Mesendoderm (in vitro differentiated cells): ENCODE results near the gene SAT1.

ENCODE experiments used
- DNase-seq: peaks from one replicate; pipeline ENCODE4 v3.0.0; 2013
- H2AK5ac ChIP-seq: 2 replicates; pipeline ENCODE4 v1.6.1; 2013; ENCODE audit warnings: low read length, inconsistent platforms
- H2BK120ac ChIP-seq: 2 replicates; pipeline ENCODE4 v1.6.1; 2013; ENCODE audit warnings: low read depth, mild to moderate bottlenecking, low read length, moderate library complexity, mixed read lengths
- H2BK15ac ChIP-seq: replicated peaks from 2 replicates; pipeline ENCODE4 v1.6.1; 2013; ENCODE audit warnings: low read depth, mild to moderate bottlenecking, moderate library complexity
- H2BK5ac ChIP-seq: 2 replicates; pipeline ENCODE4 v1.6.1; 2013; ENCODE audit warnings: low read length, inconsistent platforms
- H3K18ac ChIP-seq: 2 replicates; pipeline ENCODE4 v1.6.1; 2013; ENCODE audit warnings: mild to moderate bottlenecking, low read length, mixed read lengths
- H3K23ac ChIP-seq: one replicate; pipeline ENCODE4 v1.6.1; 2013; ENCODE audit warnings: low read length
- H3K27ac ChIP-seq: 2 replicates; pipeline ENCODE4 v1.5.1; 2013; ENCODE audit warnings: low read depth, mild to moderate bottlenecking, inconsistent platforms, low read length, moderate library complexity
- H3K27me3 ChIP-seq: 2 replicates; pipeline ENCODE4 v1.6.1; 2013; ENCODE audit warnings: low read length, control low read depth, mild to moderate bottlenecking, inconsistent platforms; ENCODE audit not compliant: insufficient read depth, poor library complexity
- H3K36me3 ChIP-seq: 2 replicates; pipeline ENCODE4 v1.6.1; 2013; ENCODE audit warnings: low read length, inconsistent platforms; ENCODE audit not compliant: control insufficient read depth, insufficient read depth
- H3K4ac ChIP-seq: one replicate; pipeline ENCODE4 v1.6.1; 2013; ENCODE audit warnings: low read depth, mild to moderate bottlenecking, low read length, moderate library complexity
- H3K4me1 ChIP-seq: 2 replicates; pipeline ENCODE4 v1.6.1; 2013; ENCODE audit warnings: low read depth, low read length, inconsistent platforms; ENCODE audit not compliant: control insufficient read depth
- H3K4me2 ChIP-seq: 2 replicates; pipeline ENCODE4 v1.6.1; 2013; ENCODE audit warnings: low read length
- H3K4me3 ChIP-seq: 2 replicates; pipeline ENCODE4 v1.5.1; 2013; ENCODE audit warnings: mild to moderate bottlenecking, low read length
- H3K56ac ChIP-seq: one replicate; pipeline ENCODE4 v1.6.1; 2013; ENCODE audit warnings: low read length
- H3K79me1 ChIP-seq: 2 replicates; pipeline ENCODE4 v1.6.1; 2013; ENCODE audit warnings: low read length, inconsistent platforms
- H3K79me2 ChIP-seq: 2 replicates; pipeline ENCODE4 v1.6.1; 2013; ENCODE audit warnings: mild to moderate bottlenecking, low read length; ENCODE audit not compliant: control insufficient read depth, insufficient read depth
- H3K9ac ChIP-seq: 2 replicates; pipeline ENCODE4 v1.6.1; 2013; ENCODE audit warnings: low read length, inconsistent platforms
- H4K5ac ChIP-seq: one replicate; pipeline ENCODE4 v1.6.1; 2013; ENCODE audit warnings: low read length
- H4K8ac ChIP-seq: one replicate; pipeline ENCODE4 v1.6.1; 2013; ENCODE audit warnings: low read depth, mild to moderate bottlenecking, control low read depth, low read length, moderate library complexity
- WGBS: extraction: QIAGEN DNeasy Blood & Tissue Kit; methylation state at CpG from one replicate; pipeline ENCODE4 v1.1.7; 2013; ENCODE audit warnings: low lambda C conversion rate, missing lambda C conversion rate; ENCODE audit not compliant: insufficient coverage; ENCODE audit errors: extremely low coverage; 5-methylcytosine and 5-hydroxymethylcytosine counted together

SAT1 gene

DNA sequence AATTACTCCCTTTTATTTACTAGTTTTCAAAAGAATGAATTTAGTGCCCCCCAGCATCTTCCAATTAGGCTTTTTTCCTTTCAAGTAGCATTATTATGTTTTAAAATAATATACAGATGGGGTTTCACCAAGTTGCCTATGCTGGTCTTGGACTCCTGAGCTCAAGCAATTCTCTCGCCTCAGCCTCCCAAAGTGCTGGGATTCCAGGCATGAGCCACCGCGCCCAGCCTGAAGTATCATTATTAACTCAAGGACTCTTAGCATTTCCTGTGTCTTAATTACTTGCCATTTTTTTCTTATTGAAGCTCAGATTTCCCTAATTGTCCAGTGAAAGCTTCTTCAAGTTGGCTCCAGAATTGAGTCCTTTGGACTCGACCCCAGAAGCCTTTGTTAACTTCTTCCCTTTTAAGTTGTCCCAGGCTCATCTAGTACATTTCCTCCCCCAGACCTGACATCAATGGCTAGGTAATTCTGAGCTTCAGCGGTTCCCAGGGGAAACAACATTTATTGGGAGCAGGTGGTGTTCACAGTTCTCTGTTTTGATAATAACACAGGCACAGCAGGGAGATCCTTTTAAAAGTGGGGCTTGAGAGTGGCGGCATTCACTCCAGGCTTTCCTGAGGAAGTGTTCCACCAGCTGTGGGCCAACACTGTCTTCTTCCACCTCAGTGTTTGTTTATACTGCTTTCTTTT is 10.0 kb downstream of the SAT1 start:
- no peak overlapping the region for H3K18ac ChIP-seq
- H2BK5ac ChIP-seq = no peak overlapping the region
- no peak overlapping the region for H3K4me2 ChIP-seq
- no peaks in the 10 kb centered on the region for H3K4me1 ChIP-seq
- no peak for DNase-seq
- no peak overlapping the region for H2BK120ac ChIP-seq
- H4K5ac ChIP-seq = no peak overlapping the region
- no peaks in the 10 kb centered on the region for H3K79me2 ChIP-seq
- no CpG with 5 or more reads among the region's 6 CpGs for WGBS
- H3K9ac ChIP-seq = no peak overlapping the region
- no peak overlapping the region for H3K27ac ChIP-seq
- no peaks in the 10 kb centered on the region for H3K36me3 ChIP-seq
- no peak overlapping the region for H3K4me3 ChIP-seq
- no peak overlapping the region for H3K4ac ChIP-seq
- H3K79me1 ChIP-seq = no peaks in the 10 kb centered on the region
- no peak overlapping the region for H3K23ac ChIP-seq
- no peak overlapping the region for H2BK15ac ChIP-seq
- H3K27me3 ChIP-seq = no peaks in the 10 kb centered on the region
- H3K56ac ChIP-seq = no peak overlapping the region
- no peak overlapping the region for H4K8ac ChIP-seq
- H2AK5ac ChIP-seq = no peak overlapping the region

DNA sequence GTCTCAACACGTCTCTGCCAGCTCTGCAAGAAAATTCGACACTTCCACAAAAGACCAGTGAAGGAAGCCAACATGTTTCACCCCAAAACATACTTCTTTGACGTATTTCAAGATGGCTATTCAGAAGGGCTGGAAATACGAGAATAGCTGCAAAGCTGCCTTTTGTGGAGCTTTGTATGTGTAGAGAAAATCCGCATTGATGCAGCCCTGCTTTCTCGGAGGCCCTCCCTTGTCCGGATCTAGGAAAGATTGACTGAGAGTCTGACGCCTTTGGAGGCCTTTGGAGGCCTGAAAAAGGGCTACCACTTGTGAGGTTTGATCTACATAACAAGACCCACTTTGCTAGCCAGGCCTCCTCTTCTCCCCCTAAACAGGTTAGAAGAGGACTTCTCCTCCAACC is 12.2 kb downstream of the SAT1 start:
- H3K18ac ChIP-seq = no peak overlapping the region
- DNase-seq = no peak
- no peak overlapping the region for H3K23ac ChIP-seq
- no peak overlapping the region for H3K9ac ChIP-seq
- no peak overlapping the region for H3K56ac ChIP-seq
- no peaks in the 10 kb centered on the region for H3K4me1 ChIP-seq
- WGBS = no CpG with 5 or more reads among the region's 8 CpGs
- no peak overlapping the region for H3K27ac ChIP-seq
- no peak overlapping the region for H2BK120ac ChIP-seq
- no peaks in the 10 kb centered on the region for H3K27me3 ChIP-seq
- no peaks in the 10 kb centered on the region for H3K36me3 ChIP-seq
- no peak overlapping the region for H4K8ac ChIP-seq
- no peak overlapping the region for H2BK15ac ChIP-seq
- no peak overlapping the region for H3K4me3 ChIP-seq
- no peak overlapping the region for H3K4me2 ChIP-seq
- no peak overlapping the region for H4K5ac ChIP-seq
- no peak overlapping the region for H3K4ac ChIP-seq
- no peak overlapping the region for H2BK5ac ChIP-seq
- no peaks in the 10 kb centered on the region for H3K79me1 ChIP-seq
- no peak overlapping the region for H2AK5ac ChIP-seq
- H3K79me2 ChIP-seq = no peaks in the 10 kb centered on the region

DNA sequence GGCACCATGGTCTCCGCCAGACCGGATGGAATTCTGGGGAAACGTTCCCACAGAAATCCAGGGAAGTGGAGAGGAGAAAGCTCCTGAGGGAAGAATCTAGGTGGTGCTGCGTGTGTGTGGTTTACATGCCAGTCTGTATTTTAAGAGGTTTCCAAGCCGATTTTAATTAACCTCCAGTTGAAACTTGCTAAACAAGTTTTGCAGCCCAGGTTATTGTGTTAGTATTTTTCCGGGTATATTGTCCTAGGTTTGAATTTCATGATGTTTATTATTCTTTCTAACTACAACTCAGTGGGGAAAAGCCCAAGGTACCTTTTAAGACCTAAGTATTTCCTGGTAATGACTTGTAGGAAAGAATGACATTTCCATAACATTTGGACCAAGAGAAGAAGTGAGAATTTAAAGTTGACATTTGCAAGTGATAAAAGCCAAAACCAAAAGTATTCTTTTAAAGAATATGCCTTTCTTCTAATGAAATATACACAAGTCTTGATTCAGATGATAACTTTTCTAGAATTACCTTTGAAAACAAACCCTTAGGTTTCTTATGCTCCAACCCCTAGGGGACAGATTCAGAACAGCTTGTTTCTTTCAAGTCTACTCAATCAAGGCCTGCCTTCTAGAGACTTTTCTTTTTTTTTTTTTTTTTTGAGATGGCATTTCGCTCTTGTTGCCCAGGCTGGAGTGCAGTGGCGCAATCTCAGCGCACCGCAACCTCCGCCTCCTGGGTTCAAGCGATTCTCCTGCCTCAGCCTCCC is 14.6 kb downstream of the SAT1 start:
- Histone ChIP-seq H3K4me1 (no peaks in the 10 kb centered on the region), H2BK5ac (no peak overlapping the region), H3K4me3 (no peak overlapping the region), H3K18ac (no peak overlapping the region), H2AK5ac (no peak overlapping the region), H2BK15ac (no peak overlapping the region), H3K36me3 (no peaks in the 10 kb centered on the region), H3K79me1 (no peaks in the 10 kb centered on the region), H4K5ac (no peak overlapping the region), H3K9ac (no peak overlapping the region), H3K23ac (no peak overlapping the region), H3K4ac (no peak overlapping the region), H3K27me3 (no peaks in the 10 kb centered on the region), H3K27ac (no peak overlapping the region), H3K4me2 (no peak overlapping the region), H3K79me2 (no peaks in the 10 kb centered on the region), H3K56ac (no peak overlapping the region), H2BK120ac (no peak overlapping the region), H4K8ac (no peak overlapping the region)
- no CpG with 5 or more reads among the region's 12 CpGs for WGBS
- no peak for DNase-seq

DNA sequence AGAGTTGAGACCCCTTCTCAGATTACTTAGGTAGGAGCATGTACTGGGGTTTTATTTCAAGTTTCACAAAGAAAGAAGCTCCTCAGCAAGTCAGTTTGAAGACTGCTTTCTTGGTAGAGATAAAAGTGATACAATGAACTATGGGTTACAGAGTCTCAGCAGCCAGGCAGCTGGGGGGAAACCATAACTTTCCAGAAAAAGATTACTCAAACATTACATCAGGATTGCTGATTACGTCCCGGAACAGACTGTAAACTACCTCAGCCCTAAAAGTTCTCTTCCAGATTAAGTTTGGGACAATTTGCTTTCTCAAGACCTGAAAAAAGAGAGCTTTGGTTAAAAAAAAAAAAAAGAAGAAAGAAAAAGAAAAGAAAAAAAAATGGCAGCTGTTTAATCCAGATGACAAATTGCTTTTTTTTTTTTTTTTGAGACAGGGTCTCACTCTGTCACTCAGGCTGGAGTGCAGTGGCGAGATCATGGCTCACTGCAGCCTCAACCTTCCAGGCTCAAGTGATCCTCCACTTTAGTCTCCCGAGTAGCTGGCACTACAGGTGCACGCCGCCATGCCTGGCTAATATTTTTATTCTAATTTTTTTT is 16.6 kb downstream of the SAT1 start:
- no peak overlapping the region for H2BK5ac ChIP-seq
- no peaks in the 10 kb centered on the region for H3K79me1 ChIP-seq
- no peak overlapping the region for H3K9ac ChIP-seq
- no peaks in the 10 kb centered on the region for H3K79me2 ChIP-seq
- no peak overlapping the region for H2BK15ac ChIP-seq
- no peak overlapping the region for H2BK120ac ChIP-seq
- no peak overlapping the region for H4K5ac ChIP-seq
- H3K4me3 ChIP-seq = no peak overlapping the region
- H3K56ac ChIP-seq = no peak overlapping the region
- H3K4ac ChIP-seq = no peak overlapping the region
- H3K4me2 ChIP-seq = no peak overlapping the region
- DNase-seq = no peak
- H3K18ac ChIP-seq = no peak overlapping the region
- H3K23ac ChIP-seq = no peak overlapping the region
- no peaks in the 10 kb centered on the region for H3K4me1 ChIP-seq
- no peak overlapping the region for H2AK5ac ChIP-seq
- H3K36me3 ChIP-seq = no peaks in the 10 kb centered on the region
- no peaks in the 10 kb centered on the region for H3K27me3 ChIP-seq
- no peak overlapping the region for H4K8ac ChIP-seq
- WGBS = no CpG with 5 or more reads among the region's 6 CpGs
- no peak overlapping the region for H3K27ac ChIP-seq

DNA sequence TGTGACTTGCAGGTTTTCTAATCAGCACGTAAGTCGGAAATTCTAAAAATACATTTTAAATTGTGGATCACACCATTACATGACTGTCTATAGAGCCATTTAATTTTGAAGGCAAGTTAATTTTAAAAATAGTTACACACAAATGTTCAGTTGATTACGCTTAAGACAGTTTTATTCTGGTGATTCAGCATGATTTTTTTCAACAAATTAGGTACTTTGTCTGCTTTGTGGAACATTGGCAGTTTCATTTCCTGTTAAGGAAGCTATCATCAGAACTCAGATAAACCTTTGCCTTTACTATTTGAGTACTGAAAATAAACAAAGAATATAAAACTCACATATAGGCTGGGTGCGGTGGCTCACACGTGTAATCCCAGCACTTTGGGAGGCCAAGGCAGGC is 19.5 kb downstream of the SAT1 start:
- no peak overlapping the region for H2AK5ac ChIP-seq
- no peaks in the 10 kb centered on the region for H3K79me1 ChIP-seq
- no peak overlapping the region for H3K4me2 ChIP-seq
- H3K4me3 ChIP-seq = no peak overlapping the region
- no peak for DNase-seq
- no peak overlapping the region for H3K4ac ChIP-seq
- H3K18ac ChIP-seq = no peak overlapping the region
- H3K36me3 ChIP-seq = no peaks in the 10 kb centered on the region
- no peak overlapping the region for H4K8ac ChIP-seq
- H3K27me3 ChIP-seq = no peaks in the 10 kb centered on the region
- no peaks in the 10 kb centered on the region for H3K4me1 ChIP-seq
- no peak overlapping the region for H4K5ac ChIP-seq
- no peak overlapping the region for H3K56ac ChIP-seq
- WGBS = no CpG with 5 or more reads among the region's 5 CpGs
- no peaks in the 10 kb centered on the region for H3K79me2 ChIP-seq
- no peak overlapping the region for H2BK5ac ChIP-seq
- no peak overlapping the region for H3K9ac ChIP-seq
- no peak overlapping the region for H2BK15ac ChIP-seq
- no peak overlapping the region for H3K23ac ChIP-seq
- H3K27ac ChIP-seq = no peak overlapping the region
- no peak overlapping the region for H2BK120ac ChIP-seq
